ENCODE data around the gene MELTF. TPM values are rescaled to one million over a fixed set of nuclear protein-coding genes. Genes with fewer than 3 reads are reported as not detected.

MELTF gene
- total and polyA plus RNA-seq, 2 donors (not counting 1 experiment from before 2014, with no cell fraction given): 0.13 to 2.9 TPM

GRCh38 chr3:197023241-197023997 lies 6.2 kb downstream of the MELTF start:
- H3K36me3 ChIP-seq (replicated peaks in 1 of 2; ENCODE audit: control extremely low read depth in 1 of 2, control insufficient read depth in 1 of 2, extremely low read depth in 1 of 2, insufficient read depth in 2 of 2, low read length in 1 of 2): no peaks in the 10 kb centered on the region
- H3K9ac ChIP-seq (ENCODE audit: low read length): peak overlapping the region; percentile 49
- peak overlapping the region in 1 of 2 donors; percentile 15 for H3K27ac ChIP-seq (ENCODE audit: low read length in 2 of 2)
- Mint-ChIP-seq H3K27me3 (peaks cover 24% of the 10 kb centered on the region), H3K4me1 (peaks cover 36% of the 10 kb centered on the region), H3K9me3 (ENCODE audit: insufficient read depth) (no peaks in the 10 kb centered on the region), H3K27ac (peak overlapping the region; percentile 97), H3K4me3 (peak overlapping the region; percentile 92)
- intact Hi-C loops (cut with micrococcal nuclease): no loop called here
- peaks cover 0 to 9% (median 0%) of the 10 kb centered on the region in 3 donors for H3K9me3 ChIP-seq (ENCODE audit: control extremely low read depth in 1 of 3, control insufficient read depth in 2 of 3, insufficient read depth in 1 of 3, low read length in 2 of 3)
- WGBS (ENCODE audit: insufficient coverage): 6% methylated on average over 26 of the region's 27 CpGs
- peak overlapping the region; percentile 20 for H2AFZ ChIP-seq (ENCODE audit: insufficient read depth, low read depth, low read length, poor library complexity, severe bottlenecking)
- CTCF ChIA-PET: interaction anchor here (1.0 to 5.2 kb wide), 4 partner anchors 8 to 54 kb away, joined by 3 to 45 read pairs (median 4); no protein-coding TSS in a partner anchor
- POLR2A ChIA-PET: interaction anchor here (0.6 to 2.3 kb wide), 3 partner anchors 14 to 31 kb away, joined by 3 to 13 read pairs (median 3); no protein-coding TSS in a partner anchor
- peaks cover 0 to 46% (median 3%) of the 10 kb centered on the region in 4 experiments for H3K27me3 ChIP-seq (replicated peaks in 1 of 4; ENCODE audit: control extremely low read depth in 1 of 4, control insufficient read depth in 3 of 4, insufficient read depth in 4 of 4, low read length in 3 of 4)
- H4K20me1 ChIP-seq (ENCODE audit: control insufficient read depth, insufficient read depth, low read length, poor library complexity, severe bottlenecking): peaks cover 5% of the 10 kb centered on the region
- H3K79me2 ChIP-seq (ENCODE audit: control insufficient read depth, insufficient read depth, low read length): no peaks in the 10 kb centered on the region
- ATAC-seq (ENCODE audit: low read depth) (peak; percentile 89), DNase-seq (peak; percentile 91)
- peak overlapping the region; percentile 88 for H3K4me2 ChIP-seq (replicated peaks; ENCODE audit: low read depth, low read length, poor library complexity, severe bottlenecking)
- peak overlapping the region in 4 of 5 experiments; percentile 26 to 55 (median 40) for H3K4me3 ChIP-seq (ENCODE audit: control extremely low read depth in 1 of 5, extremely low read depth in 1 of 5, insufficient read depth in 1 of 5, low read depth in 2 of 5, low read length in 4 of 5)
- peaks cover 26 to 27% of the 10 kb centered on the region in 2 donors for H3K4me1 ChIP-seq (ENCODE audit: control insufficient read depth in 2 of 2, insufficient read depth in 2 of 2, low read length in 2 of 2)
- TF ChIP-seq EZH2 (IDR thresholded peaks at IDR 0.05; ENCODE audit: borderline replicate concordance, insufficient read depth, low read depth, low read length, poor library complexity, severe bottlenecking) (no peak), CTCF (IDR thresholded peaks at IDR 0.05) (no peak)
